NCI-H2227 treated with DMSO at 0.1 percent for 48 hours (cell line): Measurements from ENCODE around the gene CEP192.
"Not testable (repeated sequence)": the region's sequence is repeated elsewhere in the genome, so short reads cannot be mapped to it uniquely, and the experiment has no call there.

Experiments used
- DNase-seq: peaks from one replicate; lab custom pipeline; 2025; lab: John Stamatoyannopoulos, UW

CEP192 gene

DNA sequence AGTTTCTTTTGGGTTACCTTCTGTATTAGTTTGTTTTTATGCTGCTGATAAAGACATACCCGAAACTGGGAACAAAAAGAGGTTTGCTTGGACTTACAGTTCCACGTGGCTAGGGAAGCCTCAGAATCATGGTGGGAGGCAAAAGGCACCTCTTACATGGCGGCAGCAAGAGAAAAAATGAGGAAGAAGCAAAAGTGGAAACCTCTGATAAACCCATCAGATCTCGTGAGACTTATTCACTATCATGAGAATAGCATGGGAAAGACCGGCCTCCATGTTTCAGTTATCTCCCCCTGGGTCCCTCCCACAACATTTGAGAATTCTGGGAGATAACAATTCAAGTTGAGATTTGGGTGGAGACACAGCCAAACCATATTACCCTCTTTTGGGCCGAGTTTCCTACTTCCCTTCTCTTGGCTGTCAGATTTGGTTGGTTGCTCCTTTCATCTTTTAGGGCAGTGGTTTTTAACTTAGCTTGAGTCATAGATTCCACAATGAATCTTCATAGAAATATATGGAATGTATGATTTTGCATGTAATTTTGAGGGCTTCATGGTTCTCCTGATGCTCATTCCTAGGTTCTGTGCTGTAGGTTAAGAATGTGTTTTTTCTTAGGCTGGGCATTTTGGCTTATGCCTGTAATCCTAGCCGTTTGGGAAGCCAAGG lies 44.2 kb downstream of the CEP192 start:
- DNase-seq = no peak

DNA sequence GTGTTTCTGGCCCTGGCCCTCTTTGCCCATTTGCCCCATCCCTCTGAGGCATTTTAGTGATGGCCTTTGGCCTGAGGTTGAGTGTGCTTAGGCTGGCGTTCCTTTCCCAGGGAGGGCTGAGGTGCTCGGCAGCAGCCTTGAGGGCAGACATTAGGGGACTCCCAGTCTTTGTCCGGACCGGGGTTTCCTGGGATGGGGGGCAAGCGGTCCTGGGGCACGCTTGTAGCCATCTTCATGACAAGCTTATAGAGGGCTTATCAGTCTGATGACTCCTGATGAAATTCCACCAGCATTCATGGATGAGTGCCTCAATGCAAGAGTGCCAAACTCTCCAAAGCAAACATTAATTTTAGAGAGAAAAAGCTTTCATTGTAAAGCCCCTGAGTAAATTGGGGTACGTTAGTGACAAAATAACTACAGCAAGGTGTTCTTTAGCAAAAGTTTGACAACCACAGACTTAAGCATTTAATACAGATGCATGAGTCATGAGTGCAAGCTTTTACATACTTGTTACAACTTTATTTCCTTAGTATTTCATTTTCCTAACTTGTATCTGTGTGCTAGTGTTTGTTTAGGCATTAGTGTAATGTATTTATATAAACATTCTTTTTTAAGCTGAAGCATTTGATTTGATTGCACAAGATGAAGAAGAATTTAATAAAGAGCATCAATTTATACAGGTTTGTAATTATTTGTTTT lies 45.6 kb downstream of the CEP192 start:
- no peak for DNase-seq

DNA sequence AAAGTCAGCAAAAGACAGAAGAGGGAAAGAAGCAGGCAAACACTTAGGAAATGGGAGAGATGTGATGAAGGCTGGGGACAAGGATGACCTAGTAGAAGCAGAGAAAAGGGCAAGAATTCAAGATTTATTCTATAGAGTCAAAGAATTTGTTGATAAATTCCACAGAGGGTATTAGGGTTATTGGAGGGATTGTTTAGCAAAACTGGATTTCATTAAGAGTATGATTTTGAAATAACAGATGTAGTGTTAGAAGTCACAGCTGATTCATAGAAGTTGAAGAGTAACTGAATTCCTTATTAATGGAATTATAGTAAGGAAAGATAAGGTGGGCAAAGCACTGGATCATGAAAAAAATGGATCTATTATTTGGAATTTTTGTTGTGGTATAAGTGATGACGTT lies 48.6 kb downstream of the CEP192 start:
- no peak for DNase-seq

DNA sequence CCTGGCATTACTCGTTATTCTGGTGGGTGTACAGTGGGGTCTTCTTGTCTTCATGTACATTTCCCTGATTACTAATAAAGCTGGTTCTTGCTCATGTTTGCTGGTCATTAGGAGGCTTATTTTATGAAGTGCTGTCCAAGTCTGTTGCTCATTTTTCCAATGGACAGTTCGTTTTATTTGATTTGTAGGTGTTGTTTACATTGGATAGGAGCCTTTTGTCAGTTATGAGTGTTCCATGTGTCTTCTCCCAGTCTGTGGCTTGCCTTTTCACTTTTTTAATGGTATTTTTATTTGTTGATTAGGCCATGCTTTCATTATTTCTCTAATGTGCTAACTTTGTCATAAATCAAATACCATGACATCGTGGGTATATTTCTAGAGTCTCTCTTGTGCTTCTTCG lies 51.9 kb downstream of the CEP192 start:
- no peak for DNase-seq

DNA sequence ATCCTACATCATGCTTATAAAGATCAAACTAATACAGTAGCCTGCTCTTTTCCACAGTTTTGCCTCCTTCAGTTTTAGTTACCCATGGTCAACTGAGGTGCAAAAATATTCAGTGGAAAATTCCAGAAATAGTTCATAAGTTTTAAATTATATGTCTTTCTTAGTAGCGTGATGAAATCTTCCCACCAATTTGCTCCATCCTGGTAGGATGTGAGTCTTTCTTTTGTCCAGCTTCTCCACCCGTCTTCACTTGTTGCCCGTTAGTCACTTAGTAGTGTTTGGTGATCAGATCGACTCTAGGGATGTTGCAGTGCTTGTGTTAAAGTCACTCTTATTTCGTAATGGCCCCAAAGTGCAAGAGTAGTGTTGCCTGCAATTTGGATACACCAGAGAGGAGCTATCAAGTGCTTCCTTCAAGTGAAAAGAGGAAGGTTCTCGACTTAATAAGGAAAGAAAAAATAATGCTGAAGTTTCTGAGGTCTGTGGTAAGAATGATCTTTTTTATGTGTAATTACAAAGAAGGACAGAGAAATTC lies 57.0 kb downstream of the CEP192 start:
- DNase-seq = no peak

DNA sequence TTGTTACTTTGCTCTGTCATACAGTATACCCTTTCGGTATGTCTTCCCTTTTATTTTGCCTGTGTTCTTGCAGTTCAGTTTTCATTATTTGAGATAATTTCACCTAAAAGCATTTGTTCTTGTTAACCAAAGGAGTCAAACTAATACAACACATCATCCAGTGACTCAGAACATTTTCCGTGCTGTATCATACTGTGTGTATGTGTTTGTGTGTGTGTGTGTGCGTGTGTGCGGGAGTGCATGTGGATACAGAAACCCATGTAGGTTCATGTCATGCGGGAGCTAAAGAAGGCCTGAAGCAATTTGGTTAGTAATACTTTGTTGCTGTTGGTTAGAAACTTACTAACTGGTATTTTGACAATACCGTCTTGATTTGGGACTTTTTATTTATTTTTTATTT lies 60.0 kb downstream of the CEP192 start:
- no peak for DNase-seq

DNA sequence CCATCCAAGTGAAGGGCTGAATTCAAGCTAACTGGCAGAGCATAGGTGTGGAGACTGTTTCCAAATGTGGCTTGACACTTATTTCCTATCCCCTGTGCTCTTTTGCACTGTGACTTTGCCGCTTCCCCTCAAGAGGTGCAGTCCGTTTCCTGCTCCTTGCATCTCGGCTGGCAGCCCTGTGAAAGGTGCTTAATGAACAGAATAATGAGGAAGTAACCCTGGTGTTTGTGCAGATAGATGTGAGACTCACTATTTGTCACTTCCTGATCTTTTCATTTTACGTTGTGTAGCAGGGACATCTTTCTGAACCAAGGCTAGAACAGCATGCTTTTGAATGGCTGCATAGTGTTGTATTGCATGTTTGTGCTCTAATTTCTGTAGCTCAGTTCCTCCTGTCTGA lies 60.8 kb downstream of the CEP192 start:
- no peak for DNase-seq

DNA sequence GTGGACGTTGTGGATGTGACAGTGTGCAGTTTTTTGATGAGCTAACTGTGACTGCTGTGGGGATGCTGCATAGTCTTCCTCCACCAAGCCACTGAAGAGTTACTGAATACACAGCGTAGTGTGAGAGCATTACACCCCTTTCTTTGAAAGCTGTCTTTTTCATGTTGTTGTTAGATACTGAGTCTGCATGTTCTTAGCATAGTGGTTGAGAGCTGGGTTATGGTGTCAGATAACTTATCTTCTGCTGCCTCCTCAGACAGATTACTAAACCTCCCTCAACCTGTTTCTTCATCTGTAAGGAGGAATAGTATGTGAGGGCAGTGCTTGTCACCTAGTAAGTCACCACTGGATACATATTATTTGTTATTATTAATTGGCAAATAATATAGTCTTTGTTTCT lies 63.2 kb downstream of the CEP192 start:
- no peak for DNase-seq

DNA sequence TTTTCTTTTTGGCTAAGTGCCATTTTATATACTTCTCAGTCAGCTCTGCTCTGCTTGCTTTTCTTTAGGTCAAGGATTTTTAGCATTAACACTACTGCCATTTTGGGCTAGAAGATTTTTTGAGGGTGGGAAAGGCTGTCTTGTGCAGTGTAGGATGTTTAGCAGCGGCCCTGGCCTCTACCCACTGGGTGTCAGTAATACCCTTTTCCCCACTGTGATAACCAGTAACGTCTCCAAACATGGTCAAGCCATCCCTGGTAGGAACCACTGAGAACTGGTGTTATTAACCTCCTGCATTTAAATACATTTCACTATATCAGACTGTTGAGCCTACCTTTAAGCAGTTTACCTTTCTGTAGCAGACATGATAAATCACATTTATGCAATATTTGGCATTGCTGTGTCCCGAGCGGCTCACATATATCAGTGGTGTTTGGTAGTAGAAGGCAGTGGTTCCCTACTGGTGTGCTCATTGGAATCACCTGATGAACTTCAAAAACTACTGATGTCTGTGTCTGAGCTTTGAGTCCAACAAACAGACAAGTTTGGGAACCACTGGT lies 70.5 kb downstream of the CEP192 start:
- DNase-seq = no peak

DNA sequence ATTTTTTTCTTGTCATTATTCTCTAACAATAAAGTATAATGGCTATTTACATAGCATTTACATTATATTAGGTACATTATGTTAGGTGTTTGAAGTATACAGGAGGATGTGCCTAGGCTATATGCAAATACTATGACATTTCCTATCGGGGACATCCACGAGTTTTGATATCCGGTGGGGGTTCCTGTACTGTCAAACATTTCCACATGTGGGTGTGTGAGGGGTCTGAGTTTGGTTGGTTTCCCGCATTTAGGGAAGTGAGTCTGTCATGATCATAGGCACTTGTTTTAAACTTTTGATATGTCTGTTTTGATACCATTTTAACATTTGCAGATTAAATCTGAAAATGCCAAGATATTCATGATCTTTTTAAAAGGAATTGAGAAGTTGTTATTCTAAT lies 76.0 kb downstream of the CEP192 start:
- DNase-seq = no peak

DNA sequence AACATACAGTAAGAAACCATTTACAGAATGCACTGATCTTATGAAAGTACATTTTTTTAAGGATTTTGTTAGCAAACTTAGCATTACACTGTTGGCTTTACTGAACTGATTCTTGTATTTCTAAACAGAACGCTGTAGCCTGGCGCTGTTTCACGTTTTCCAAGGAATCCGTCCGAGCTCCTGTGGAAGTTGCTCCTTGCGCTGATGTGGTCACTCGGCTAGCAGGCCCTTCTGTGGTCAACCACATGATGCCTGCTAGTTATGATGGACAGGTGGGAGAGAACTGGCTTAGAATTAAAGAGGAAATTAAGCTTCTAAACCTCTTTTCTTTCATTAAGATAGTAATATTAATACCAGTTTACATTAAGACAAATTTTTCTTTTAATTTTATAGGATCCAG lies 76.8 kb downstream of the CEP192 start:
- no peak for DNase-seq

DNA sequence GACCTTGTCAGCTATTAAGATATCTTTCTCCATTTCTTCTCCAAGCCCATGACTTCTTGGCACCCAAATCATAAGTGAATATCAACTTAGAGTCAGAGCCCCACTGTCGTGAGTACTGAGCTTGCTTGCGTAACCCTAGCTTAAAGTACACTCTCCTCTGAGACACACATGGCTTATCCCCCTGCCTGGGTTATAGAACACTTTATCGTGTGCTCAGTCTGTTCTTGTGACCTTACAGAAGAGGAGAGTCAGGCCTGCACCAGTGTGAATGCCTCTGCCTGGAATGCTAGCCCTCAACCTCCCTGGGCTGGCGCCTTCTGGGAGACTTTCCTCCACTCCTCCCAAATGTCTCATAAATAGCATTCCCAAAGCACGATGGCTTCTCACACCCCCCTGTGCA lies 79.3 kb downstream of the CEP192 start:
- no peak for DNase-seq

DNA sequence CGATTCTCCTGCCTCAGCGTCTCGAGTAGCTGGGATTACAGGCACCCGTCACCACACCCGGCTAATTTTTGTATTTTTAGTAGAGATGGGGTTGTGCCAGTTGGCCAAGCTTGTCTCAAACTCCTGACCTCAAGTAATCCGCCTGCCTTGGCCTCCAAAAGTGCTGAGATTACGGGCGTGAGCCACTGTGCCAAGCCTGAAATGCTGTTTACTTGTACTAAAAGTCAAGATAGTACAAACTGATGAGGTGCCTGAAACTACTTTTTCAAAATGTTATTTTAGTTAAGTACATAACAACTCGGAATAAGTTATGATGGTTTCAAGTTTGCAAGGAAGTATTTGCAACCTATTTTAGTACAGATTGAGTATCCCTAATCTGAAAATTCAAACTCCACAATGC lies 85.7 kb downstream of the CEP192 start:
- no peak for DNase-seq

DNA sequence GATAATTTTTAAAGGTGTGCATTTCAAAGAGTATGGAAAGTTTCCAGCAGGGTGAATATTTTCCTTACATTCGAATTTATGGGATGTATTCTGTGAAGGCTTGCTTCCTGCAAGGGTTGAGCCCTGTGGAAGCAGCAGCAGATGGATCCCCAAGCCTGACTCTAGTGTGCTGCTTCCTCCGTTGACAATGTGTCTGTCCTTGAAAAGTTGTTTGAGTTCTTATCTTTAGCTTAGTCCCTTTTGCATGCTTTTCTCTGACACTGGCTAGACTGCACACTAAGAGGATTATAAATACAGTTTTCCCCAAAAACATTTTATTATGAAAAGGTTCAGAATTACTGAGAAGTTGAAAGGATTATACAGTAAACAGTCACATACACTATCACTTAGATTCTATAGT lies 86.3 kb downstream of the CEP192 start:
- DNase-seq = no peak

DNA sequence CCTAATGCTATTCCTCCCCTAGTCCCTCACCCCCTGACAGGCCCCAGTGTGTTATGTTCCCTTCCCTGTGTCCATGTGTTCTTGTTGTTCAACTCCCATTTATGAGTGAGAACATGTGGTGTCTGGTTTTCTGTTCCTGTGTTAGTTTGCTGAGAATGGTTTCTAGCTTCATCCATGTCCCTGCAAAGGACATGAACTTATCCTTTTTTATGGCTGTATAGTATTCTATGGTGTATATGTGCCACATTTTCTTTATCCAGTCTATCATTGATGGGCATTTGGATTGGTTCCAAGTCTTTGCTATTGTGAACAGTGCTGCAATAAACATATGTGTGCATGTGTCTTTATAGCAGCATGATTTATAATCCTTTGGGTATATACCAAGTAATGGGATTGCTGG lies 86.9 kb downstream of the CEP192 start:
- DNase-seq = not testable (repeated sequence)

DNA sequence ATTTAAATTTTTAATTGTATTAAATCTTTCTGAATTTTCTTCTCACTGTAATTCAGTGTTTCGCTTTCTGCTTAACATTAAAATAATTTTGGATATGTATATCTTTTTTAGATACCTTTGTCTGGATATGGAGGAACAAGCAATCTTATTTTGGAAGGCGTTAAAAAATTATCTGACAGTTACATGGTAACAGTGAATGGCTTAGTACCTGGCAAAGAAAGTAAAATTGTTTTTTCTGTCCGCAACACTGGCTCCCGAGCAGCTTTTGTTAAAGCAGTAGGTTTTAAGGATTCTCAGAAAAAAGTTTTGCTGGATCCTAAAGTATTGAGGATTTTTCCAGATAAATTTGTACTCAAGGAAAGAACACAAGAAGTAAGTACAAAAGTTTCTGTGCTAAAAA lies 95.7 kb downstream of the CEP192 start:
- DNase-seq = no peak

DNA sequence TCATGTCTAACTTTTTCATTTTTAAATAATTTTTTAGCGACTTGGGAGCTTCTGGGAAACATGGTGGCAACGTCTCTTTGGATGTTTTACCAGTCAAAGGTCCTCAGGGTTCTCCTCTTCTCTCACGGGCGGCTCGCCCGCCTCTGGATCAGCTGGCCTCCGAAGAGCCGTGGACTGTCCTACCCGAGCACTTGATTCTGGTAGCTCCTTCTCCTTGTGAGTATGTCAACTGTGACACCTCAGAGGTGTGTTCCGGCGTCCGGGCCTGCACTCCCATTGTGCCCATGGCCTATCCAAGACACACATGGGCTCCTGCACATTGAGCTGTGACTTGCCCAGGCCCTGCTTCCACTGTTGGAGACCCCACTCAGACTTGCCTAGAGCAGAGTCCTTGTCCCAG lies 104.3 kb downstream of the CEP192 start:
- DNase-seq = no peak

DNA sequence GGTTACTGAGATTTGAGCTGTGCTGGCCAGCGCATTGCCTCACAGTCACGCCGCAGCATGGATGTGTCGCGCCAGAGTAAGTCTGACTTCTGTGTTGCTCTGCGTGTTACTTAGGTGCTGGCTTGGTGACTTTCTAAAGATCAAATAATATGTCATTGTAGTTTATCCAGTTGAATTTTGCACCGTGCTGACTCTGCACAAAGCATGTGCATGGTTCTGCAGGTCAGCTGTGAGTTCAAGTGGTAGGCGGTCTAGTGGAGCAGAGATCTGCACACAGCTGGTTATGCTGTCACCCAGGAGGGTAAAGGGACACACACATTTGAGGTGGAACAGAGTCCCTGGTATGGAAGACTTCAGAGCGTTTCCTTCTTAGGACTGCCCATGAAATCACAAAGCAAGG lies 105.1 kb downstream of the CEP192 start:
- no peak for DNase-seq

DNA sequence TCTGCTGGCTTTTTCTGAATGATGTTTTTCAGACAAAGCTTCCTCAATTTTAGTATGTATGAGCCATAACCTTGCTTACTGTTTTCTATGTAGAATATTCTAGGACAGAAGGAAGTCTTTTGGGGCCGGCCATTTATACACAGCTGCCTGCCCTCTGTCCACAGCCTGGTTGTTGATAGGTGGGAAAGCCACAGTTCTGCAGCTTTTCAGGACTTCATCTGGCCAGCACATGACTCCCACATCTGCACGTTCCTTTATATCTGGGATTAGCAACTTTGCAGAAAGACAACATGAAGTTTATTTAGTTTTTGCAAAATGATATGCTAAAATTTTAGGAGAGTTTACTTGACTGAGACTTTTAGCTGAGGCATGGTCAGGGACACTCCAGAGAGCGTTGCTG lies 105.6 kb downstream of the CEP192 start:
- no peak for DNase-seq

DNA sequence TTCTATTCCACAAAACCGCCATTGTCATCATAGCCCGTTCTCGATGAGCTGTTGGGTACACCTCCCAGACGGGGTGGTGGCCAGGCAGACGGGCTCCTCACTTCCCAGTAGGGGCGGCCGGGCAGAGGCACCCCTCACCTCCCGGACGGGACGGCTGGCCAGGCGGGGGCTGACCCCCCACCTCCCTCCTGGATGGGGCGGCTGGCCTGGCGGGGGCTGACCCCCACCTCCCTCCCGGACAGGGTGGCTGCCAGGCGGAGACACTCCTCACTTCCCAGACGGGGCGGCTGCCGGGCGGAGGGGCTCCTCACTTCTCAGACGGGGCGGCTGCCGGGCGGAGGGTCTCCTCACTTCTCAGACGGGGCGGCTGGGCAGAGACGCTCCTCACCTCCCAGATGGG lies 106.9 kb downstream of the CEP192 start:
- DNase-seq = not testable (repeated sequence)

DNA sequence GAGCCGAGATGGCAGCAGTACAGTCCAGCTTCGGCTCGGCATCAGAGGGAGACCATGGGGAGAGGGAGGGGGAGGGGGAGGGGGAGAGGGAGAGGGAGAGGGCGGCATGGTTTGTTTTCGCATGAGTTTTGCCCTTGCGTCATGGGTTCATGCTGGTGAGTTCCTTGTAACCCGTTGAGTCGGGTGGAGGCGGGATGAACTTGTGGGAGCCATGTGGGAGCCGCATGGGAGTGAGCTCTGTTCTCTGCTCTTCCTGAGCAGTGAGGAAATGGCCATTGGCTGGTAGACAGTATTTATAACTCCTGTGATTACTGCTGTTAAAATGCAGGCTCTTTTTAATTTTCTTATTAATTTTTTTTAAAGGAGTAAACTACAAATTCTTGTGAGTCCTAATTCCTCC lies 108.0 kb downstream of the CEP192 start:
- no peak for DNase-seq

DNA sequence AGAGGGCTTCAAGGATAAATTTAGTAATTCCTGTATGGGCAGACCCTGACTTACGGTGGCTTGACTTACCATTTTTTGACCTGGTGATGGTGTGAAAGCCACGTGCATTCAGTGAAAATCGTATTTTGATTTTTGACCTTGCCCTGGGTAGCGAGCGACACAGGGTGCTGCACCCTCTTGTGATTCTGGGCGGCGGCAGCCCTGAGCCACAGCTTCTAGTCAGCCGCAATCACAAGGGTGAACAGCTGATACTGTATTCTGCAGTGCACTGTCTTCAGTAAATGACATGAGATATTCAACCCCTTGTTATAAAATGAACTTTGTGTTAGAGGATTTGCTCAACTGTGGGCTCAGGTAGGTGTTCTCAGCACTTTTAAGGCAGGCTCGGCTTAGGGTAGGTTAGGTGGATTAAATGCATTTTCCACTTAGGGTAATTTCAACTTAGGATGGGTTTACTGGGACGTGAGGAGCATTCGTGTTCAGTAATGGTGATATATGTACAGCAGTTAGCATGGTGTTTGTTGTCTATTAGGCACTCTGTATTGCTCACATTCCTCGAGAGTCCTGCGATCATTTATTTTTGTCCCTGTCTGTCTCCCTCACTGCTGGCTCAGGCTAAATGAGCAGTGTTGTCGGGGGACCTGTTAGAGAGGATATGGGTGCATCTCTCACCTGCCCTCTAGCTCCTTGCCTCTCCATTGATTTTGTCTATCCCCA lies 109.9 kb downstream of the CEP192 start:
- no peak for DNase-seq

DNA sequence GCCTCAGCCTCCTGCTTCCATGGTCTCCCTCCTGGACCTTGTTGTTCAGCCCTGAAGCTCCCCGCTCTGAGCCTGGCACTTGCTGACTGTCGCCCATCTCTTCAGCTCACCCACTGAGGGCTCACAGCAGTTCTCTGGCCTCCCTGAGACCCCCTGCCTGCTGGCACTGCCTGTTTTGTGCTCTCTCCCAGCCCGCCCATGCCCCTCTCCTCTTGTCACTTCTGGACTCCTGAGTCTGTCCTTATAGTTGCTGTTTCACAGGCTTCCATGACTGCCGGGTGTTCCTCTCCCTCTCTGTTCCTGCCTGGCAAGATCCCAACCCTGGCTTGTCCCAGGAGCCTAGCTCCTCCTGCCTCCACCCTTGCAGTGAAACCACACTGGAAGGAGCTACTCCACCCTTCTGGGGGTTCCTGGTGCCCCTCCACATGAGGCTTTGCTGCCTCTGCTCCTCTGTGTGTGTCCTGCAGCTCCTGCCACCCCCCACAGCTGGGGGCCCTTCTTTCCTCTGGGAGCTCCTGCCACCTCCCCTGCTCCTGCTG lies 110.6 kb downstream of the CEP192 start:
- no peak for DNase-seq
